ENCODE results near the gene ZNF451.

The ZNF451 gene

DNA sequence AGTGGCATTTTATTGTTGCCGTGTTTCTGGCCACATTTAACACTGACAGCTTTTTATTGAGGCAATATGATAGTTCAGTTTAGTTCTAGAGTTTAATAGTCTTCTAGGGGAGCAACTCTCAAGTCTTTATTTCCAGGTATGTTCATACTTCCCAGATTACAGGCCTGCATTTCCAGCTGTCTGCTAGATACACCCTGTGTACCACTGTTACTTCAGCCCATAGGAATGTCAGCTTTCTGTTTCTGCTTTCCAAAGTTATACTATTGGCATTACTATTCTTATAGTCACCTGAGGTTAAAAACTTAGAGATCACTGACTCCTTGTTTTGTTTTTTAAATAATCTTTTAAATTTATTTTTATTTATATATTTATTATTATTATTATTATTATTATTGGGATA is 7.6 kb downstream of the ZNF451 start:
- no peak for DNase-seq

DNA sequence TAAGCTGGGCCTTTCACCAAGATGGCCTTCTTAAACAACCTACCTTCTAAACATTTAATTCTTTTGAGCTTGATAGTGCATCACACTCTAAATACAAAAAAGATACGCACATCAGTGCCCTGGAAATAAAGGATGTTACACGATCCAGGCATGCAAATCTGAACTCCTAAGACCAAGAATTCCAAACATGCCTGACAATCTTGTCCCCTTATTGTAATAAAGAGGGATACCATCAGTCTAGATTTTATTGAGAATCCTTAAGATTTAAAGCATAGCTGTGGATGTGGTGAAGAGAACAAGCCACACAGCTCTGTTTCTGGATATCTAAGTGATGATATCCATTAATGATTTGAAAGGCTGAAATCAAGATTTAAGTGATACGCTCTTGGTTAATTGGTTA is 13.0 kb downstream of the ZNF451 start:
- no peak for DNase-seq

DNA sequence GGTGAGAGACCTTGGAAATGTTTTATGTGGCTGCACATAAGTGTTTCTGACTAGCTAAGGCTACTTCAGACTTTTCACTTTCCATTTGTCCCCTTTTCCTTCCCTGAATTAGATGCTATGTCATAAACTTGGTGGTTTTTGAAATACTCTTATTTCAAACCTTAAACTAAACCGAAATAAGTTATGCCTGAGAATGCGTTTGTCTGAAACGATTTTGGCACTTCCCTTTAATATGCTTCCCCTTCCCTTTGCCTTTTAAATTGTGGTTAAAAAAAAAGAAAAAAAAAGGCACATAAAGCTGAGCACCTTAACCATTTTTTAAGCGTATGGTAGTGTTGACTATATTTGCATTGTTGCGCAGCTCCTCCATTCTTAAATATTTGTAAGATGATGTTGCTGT is 14.3 kb downstream of the ZNF451 start:
- DNase-seq = no peak

DNA sequence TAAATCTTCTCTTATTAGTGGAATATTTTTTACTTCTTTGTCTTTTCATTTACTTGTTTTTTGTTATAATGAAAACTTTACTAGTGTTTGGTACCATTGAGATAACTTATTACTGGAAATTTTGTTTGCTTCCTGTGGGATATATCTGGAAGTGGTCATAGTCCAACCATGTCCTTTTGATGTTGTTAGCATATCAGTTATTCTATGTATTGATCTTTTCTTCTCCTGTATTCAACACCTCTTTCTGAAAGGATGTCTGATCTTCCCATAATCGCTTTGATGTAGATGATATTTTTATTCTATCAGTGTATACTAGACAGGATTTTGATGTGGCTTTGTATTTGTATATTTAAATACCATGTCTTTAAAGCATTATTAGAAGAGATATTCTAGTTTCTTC is 17.0 kb downstream of the ZNF451 start:
- no peak for DNase-seq

DNA sequence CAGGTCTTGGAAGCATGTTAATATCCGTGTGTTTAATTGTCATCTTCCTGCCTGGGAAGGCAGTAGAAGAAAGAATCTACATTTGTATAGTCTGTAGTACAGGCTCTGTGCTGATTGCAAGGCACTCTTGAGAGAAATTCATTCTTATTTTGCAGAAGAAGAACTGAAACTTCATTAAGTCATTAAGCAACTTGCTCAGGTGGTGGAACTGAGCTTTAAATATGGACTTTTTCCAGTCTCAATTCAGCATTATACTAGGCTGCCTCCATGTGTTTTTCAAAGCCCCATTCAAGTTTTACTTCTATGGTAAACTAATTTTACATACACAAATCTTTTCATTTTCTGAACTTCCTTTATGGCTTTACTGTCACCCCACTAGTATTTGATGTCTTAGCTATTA is 18.7 kb downstream of the ZNF451 start:
- DNase-seq = no peak

DNA sequence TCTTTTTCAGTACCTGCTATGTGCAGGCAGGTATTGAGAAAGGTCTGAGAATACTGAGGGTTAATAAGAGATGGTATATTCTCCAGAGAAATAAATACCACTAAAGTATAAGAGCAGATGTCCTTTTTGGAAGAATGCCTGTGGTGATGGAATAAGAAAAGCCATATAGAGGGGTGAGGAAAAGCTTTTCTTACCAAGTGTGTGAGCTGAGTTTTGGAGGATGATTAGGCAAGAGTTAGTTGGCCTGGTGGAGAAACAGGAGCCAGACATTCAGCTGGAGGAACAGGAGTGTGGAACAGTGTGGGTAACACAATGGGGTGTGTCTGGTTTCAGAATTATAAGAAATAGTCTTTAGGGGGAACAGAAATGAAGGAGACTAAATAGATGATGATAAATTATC is 19.9 kb downstream of the ZNF451 start:
- no peak for DNase-seq

DNA sequence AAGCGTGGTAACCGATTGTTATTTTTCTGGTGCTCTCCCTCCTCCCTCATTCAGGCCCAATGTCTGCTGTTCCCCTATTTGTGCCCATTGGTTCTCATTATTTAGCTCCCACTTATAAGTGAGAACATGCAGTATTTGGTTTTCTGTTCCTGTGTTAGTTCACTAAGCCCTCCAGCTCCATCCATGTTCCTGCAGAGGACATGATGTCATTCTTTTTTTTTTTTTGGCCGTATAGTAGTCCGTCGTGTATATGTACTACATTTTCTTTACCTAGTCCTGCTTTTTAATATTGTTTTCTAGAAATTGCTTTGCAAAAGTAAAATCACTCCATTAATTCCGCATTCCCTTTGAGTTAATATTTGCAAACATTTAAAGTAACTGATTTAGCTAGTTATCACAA is 23.1 kb downstream of the ZNF451 start:
- no peak for DNase-seq

DNA sequence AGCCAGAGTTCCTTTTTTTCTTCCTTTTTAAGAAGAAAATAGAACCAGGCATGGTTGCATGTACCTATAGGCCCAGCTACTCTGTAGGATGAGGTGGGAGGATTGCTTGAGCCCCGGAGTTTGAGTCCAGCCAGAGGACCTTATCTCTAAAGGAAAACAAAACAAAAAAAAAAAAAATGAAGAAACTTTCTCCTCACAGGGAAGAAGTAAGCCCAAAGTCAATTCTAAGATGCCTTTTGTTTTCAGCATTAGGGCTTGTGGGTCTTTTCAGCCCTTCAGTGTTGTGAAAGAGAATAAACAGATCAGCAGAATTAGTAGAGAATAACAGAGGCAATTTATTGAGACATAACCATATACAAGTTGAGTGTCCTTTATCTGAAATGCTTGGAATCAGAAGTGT is 26.8 kb downstream of the ZNF451 start:
- DNase-seq = no peak

DNA sequence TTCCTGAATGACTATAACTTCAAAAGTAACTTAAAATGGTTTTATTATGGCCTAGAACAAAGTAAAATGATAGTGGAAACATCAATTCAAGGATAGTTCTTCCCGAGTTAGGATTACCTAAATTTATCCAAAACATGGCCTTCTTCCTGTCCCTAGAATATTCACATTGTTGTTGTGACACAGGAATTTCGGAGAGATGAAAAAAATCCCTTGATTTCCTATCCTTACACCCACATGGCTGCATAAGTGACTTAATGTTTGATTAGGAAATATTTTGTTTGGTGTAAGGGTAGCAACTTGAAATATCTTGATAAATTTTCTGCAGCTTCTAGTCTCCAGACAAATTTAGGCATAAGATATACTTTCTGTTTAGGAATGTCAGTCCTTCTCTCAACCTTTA is 27.8 kb downstream of the ZNF451 start:
- DNase-seq = no peak

DNA sequence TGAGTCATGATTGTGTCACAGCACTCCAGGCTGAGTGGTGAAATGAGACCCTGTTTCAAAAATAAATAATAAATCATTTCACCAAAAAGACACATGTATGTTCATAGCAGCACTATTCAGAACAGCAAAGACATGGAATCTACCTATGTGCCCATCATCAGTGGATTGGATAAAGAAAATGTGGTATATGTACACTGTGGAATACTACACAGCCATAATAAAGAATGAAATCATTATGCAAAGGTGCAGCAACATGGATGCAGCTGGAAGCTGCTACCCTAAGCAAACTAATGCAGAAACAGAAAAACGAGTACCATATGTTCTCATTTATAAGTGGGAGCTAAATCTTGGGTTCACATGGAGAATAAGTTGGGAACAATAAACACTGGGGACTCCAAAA is 33.1 kb downstream of the ZNF451 start:
- no peak for DNase-seq

DNA sequence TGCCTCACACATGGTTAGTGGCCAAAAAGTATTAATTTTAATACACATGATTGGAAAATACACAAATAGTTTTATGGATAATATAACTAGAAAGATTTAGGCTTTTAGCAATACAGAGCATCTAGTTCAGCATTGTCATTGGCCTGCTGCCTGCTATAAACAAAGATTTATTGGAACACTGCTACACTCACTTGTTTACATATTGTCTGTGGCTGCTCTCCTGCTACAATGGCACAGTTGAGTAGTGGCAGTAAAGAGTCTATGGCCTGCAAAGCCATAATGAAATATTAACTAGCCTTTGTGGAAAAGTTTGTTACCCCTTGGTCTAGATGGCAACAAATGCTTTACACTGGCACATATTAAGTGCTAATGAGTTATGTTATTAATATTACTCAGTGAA is 37.8 kb downstream of the ZNF451 start:
- peak; percentile 7 for DNase-seq

DNA sequence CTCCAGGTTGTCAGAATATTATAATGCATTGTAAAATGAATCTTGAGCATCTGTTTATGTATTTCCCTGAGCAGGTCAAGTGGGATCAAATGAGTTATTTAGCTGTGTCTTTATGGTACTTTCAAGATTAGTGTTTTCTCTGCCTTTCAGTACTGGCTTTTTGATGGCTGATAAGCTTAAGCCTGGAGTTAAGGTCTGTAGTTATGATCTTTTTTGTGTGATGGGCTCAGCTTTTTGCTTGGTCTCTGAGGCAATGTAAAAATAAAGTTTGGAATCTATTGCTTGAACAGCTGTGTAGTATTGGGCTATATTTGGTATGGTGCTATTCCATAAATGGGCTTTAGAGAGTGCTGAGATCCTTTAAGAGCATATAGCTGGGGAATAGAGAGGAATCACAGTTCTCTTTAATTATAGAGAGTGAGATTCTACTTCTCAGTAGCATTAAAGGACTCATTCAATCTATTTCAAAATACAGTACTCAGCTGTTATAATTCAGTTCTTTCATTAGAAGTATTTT is 40.7 kb downstream of the ZNF451 start:
- DNase-seq = no peak

DNA sequence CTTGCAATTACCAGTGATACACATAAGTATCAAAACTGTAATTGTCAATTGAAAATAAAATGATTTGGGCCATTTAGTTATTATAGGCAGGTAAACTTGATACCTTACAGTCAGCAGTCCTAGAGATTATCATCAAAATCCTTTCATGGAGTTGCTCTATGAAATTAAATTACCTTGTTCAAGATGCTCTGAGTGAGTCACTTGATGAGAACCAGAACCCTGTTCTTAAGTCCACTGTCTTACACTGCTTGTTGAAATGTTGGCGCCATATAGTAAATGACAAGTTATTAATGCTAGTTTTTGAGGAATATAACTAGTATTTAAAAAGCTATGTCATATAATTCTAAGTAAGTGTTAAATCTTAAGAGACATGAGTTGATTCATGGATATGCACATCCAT is 45.0 kb downstream of the ZNF451 start:
- DNase-seq = no peak

DNA sequence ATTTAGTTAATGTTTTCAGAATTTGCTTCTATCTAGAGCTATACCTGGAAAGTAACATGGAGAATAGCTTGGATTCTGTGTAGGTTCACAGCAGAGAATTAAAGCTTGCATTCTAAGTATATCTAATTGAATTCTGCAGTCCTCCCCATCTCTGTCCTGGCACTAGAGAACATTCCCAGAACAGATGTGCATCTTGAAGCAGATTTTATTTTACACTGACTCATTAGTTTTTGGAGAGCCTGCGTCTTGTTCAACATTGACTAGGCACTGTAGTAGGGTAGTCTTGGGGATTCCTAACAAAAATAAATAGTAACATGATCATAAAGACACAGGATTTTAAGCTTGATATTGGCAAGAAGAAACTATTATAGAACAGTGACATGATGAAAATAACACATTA is 45.9 kb downstream of the ZNF451 start:
- DNase-seq = no peak

DNA sequence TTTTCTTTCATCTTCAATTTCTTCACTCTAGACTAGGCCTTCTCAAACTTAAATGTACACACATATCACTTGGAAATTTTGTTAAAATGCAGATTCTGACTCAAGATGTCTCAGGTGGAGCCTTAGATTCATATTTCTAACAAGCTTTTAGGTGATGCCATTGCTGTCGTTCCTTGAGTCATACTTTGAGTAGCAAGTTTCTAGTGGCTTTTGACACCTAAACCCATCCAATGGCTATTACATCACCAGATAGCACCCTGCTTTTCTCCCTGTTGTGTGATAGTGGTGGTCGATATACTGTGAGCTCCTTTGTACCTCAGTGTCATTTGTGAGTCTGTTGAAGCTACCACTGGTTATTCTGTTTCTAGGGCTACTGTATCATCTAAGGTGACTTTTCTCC is 47.4 kb downstream of the ZNF451 start:
- no peak for DNase-seq

DNA sequence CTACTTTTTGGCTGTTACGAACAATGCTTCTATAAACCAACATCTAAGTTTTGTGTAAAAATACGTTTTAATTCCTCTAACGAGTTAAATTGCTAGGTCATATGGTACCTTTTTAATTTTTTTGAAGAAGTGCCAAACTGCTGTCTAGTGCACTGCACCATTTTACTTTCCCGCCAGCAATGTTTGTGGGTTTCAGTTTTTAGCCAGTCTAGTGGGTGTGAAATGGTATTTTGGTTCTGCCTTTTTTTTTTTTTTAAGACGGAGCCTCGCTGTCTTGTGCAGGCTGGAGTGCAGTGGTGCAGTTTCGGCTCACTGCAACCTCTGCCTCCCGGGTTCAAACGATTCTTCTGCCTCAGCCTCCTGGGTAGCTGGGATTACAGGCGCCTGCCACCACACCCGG is 48.0 kb downstream of the ZNF451 start:
- DNase-seq = no peak

DNA sequence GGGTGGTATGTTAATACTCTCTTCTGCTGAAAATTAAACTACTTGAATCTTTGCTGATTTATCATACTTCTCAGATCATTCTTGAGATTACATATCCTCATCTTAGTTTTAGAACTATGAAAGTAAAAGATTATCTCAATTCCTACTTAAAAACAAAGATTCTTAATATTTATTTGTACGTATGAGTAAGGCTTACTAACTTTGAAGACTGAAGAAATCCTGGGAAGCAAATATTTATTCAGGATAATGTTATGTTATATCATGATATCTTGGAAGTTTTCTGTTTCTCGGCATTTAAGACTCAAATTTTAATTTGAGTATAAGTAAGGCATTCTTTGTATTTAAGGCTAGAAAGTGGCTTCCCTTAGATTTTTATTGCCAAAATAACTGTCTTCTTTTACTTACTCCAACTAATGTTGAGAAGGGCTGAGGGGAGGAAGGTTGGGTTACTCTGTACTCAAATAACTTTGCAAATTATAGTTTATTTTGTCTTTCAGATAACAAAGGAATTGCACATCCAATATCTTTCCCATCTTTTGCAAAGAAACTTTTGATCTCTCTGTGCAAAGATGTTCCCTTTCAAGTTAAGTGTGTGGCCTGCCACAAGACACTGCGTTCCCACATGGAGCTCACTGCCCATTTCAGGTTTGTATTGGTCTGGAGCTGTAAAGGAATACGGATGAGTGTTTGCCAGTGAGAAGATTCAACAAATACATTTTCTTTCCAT is 51.6 kb downstream of the ZNF451 start:
- DNase-seq = no peak

DNA sequence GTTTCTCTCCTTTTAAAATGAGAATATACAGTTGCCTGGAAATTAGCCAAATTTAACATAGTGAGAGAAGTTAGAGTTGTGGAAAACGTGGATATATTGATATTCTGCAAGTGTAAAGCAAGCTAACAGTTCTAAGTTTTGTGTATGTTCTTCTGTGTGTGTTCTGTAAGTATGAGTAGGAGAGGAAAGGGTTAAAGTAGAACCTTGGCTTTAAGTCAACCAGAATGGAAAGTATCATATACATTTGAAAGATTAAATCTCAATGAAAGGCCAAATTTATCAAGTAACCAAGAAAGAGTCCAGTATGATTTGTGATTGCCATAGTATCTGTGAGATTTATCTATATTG is 52.2 kb downstream of the ZNF451 start:
- no peak for DNase-seq

DNA sequence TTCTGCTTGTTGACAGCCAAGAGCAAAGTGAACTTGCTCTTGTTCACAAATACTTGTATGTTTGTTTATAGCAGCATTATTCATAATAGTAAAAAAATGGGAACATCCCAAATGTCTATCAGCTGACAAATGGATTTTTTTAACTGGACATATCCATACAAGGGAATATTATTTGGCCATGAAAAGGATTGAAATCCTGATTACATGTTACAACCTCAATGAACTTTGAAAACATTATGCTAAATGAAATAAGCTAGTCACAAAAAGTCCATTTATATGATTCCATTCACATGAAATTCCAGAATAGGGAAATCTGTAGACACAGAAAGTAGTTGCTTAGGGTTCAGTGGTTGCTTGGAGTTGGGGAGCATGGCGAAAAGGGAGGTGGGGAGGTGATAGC is 53.7 kb downstream of the ZNF451 start:
- DNase-seq = no peak

DNA sequence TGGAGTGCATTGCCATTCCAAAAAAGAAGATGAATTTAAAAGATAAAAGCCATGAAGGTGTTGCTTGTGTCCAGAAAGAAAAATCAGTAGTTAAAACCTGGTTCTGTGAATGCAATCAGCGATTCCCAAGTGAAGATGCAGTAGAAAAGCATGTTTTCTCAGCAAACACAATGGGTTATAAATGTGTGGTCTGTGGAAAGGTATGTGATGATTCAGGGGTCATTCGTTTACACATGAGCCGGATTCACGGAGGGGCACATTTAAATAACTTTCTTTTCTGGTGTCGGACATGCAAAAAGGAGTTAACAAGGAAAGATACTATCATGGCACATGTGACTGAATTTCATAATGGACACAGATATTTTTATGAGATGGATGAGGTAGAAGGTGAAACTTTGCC is 57.4 kb downstream of the ZNF451 start:
- no peak for DNase-seq

DNA sequence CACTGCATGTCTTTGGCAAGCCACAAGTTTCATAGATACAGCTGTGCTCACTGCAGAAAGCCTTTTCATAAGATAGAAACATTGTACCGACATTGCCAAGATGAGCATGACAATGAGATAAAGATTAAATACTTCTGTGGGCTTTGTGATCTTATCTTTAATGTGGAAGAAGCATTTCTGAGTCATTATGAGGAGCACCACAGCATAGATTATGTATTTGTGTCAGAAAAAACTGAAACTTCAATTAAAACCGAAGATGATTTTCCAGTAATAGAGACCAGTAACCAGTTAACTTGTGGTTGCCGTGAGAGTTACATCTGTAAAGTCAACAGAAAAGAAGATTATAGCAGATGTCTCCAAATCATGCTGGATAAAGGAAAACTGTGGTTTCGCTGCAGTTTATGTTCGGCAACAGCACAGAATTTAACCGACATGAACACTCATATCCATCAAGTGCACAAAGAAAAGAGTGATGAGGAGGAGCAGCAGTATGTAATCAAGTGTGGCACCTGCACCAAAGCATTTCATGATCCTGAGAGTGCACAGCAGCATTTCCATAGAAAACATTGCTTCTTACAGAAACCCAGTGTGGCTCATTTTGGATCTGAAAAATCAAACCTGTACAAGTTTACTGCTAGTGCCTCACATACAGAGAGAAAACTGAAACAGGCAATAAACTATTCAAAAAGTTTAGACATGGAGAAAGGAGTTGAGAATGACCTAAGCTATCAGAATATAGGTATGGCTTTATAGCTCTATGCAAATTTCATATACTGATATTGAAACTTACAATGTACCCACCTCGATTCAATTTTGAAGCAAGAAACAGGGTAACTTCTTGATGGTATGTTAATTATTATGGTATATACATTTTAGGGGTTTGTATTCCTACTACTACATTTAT is 58.2 kb downstream of the ZNF451 start:
- DNase-seq = no peak

DNA sequence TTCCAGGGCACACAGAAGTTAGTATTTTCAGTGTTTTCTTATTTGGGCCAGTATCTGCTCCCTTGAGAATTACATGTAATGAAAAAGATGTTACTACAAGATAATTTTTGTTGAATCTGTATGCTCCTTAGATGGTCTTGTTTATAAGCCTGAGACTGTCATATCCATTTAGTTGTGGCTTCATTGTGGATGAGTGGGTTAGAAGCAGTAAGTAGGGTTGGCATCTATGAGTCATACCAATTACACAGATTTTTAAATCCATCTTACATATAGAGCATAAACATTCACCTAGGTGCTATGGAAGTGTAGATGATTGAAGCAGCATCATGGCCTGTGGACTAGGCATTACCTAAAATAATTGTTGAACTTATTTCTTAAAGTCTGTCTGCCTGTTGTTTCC is 68.7 kb downstream of the ZNF451 start:
- no peak for DNase-seq

DNA sequence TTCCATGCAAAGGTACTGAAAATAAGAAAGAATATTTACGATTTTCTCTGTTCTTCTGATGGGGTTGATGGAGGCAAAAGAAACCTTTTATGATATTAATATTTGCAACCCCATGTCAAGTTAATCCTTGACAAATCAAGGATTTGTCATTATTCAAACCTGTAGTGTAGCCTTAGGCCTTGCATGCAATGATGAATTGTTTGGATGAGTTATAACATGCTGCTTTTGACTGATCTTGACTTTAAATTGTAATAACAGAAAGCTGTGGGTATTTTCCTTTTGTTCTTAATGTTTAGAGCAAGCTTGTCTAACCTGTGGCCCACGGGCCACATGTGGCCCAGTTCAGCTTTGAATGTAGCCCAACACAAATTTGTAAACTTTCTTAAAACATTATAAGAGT is 69.1 kb downstream of the ZNF451 start:
- no peak for DNase-seq

DNA sequence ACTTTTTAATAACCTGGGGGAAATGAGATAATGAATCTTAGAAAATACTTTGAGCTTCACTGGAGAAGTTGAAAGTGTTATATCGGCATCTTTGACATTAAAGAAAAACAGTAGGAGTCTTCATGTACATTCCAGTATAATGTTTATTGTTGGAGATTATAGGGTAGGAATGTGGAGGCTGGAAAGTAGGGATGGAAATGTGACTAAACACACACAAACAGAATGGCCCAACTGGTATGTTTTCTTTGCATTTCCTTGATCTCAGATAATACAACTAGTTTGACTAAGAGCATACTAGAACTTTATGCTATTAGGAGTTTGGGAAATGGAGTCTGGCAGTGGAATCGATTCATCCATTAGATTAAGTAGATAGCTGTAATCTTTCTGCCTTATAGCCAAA is 72.0 kb downstream of the ZNF451 start:
- no peak for DNase-seq

Measured in midbrain (tissue), 1 donor.